ENCODE measurements around the gene ECT2L. TPM values are rescaled to one million over a fixed set of nuclear protein-coding genes. Genes with fewer than 3 reads are reported as not detected.

ECT2L gene
- total RNA-seq, 4 donors from 2014 or later: 0.44 to 0.51 TPM; not detected in 2

GRCh38 chr6:138844192-138844591, 48.3 kb downstream of the ECT2L start:
- no peak for TF ChIP-seq CTCF (IDR thresholded peaks at IDR 0.05; ENCODE audit: low read depth)

GRCh38 chr6:138847884-138848283, 52.0 kb downstream of the ECT2L start:
- TF ChIP-seq CTCF (IDR thresholded peaks at IDR 0.05; ENCODE audit: low read depth): no peak

- TF ChIP-seq CTCF (IDR thresholded peaks at IDR 0.05; ENCODE audit: low read depth): no peak
Measured at GRCh38 chr6:138848461-138848860, 52.6 kb downstream of the ECT2L start.

- TF ChIP-seq CTCF (IDR thresholded peaks at IDR 0.05; ENCODE audit: low read depth): no peak
Measured at GRCh38 chr6:138849791-138850190, 53.9 kb downstream of the ECT2L start.

- no peak for TF ChIP-seq CTCF (IDR thresholded peaks at IDR 0.05; ENCODE audit: low read depth)
Measured at GRCh38 chr6:138856654-138857053, 60.8 kb downstream of the ECT2L start.

GRCh38 chr6:138857775-138858174, 61.9 kb downstream of the ECT2L start:
- TF ChIP-seq CTCF (IDR thresholded peaks at IDR 0.05; ENCODE audit: low read depth): no peak

- TF ChIP-seq CTCF (IDR thresholded peaks at IDR 0.05; ENCODE audit: low read depth): no peak
Measured at GRCh38 chr6:138862456-138862855, 66.6 kb downstream of the ECT2L start.
